ENCODE measurements around the gene TTYH2. TPM values are rescaled to one million over a fixed set of nuclear protein-coding genes. Genes with fewer than 3 reads are reported as not detected.

Gene TTYH2
- polyA plus RNA-seq, 1 experiment = 3.1 TPM

DNA sequence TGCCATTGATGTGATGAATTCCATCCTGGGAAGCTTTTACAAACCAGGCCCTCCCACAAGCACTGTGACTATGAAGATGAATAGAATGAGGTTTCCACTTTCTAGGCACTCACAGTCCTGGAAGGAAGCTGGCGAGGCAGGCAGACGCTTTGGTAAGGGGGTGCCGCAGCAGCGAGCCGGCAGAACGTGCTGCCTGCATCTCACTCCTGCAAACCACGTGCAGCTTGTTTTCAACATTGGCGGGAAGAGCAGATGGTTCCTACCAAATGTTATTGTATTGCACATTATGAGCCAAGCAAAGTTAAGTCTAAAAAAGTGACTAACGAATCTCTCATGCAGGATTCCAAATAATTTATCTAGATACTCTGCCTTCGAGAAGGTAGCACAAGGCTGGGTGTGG lies 57.0 kb downstream of the TTYH2 start:
- no peak for DNase-seq (ENCODE audit: low read depth, low spot score)
- POLR2A ChIA-PET = no interaction called here
- Histone ChIP-seq H3K9me3 (ENCODE audit: control insufficient read depth, insufficient read depth, low read length) (peaks cover 6% of the 10 kb centered on the region; the same call in 1 of the 2 replicates), H3K27ac (ENCODE audit: low read depth, low read length) (no peak overlapping the region), H3K4me3 (ENCODE audit: low read depth, low read length) (no peak overlapping the region), H3K27me3 (ENCODE audit: control insufficient read depth, insufficient read depth, low read length) (peaks cover 5% of the 10 kb centered on the region)
- CTCF ChIA-PET = no interaction called here
- TF ChIP-seq, protein P1, sequence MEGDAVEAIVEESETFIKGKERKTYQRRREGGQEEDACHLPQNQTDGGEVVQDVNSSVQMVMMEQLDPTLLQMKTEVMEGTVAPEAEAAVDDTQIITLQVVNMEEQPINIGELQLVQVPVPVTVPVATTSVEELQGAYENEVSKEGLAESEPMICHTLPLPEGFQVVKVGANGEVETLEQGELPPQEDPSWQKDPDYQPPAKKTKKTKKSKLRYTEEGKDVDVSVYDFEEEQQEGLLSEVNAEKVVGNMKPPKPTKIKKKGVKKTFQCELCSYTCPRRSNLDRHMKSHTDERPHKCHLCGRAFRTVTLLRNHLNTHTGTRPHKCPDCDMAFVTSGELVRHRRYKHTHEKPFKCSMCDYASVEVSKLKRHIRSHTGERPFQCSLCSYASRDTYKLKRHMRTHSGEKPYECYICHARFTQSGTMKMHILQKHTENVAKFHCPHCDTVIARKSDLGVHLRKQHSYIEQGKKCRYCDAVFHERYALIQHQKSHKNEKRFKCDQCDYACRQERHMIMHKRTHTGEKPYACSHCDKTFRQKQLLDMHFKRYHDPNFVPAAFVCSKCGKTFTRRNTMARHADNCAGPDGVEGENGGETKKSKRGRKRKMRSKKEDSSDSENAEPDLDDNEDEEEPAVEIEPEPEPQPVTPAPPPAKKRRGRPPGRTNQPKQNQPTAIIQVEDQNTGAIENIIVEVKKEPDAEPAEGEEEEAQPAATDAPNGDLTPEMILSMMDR (IDR thresholded peaks at IDR 0.05; ENCODE audit: low read depth, low read length) = no peak

DNA sequence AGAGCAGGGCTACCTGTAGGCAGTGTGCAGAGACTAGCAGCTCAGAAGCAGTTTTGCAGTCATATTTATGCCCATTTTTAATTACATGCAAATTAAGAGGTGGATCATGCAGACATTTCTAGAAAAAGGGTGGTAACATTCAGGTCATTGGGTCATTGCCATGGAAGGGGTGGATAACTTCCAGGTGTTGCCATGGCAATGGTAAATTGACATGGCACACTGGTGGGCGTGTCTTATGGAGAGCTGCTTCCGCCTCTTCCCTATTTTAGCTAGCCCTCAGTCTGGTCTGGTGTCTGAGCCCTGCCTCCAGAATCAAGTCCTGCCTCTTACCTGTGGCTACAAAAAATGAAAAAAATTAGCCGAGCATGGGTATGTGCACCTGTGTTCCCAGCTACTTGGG lies 57.9 kb downstream of the TTYH2 start:
- Histone ChIP-seq H3K27me3 (ENCODE audit: control insufficient read depth, insufficient read depth, low read length) (peaks cover 9% of the 10 kb centered on the region), H3K9me3 (ENCODE audit: control insufficient read depth, insufficient read depth, low read length) (peaks cover 6% of the 10 kb centered on the region; the same call in 1 of the 2 replicates), H3K4me3 (ENCODE audit: low read depth, low read length) (no peak overlapping the region), H3K27ac (ENCODE audit: low read depth, low read length) (no peak overlapping the region)
- POLR2A ChIA-PET = no interaction called here
- TF ChIP-seq, protein P1 (IDR thresholded peaks at IDR 0.05; ENCODE audit: low read depth, low read length) = no peak
- DNase-seq (ENCODE audit: low read depth, low spot score) = no peak
- CTCF ChIA-PET = no interaction called here

DNA sequence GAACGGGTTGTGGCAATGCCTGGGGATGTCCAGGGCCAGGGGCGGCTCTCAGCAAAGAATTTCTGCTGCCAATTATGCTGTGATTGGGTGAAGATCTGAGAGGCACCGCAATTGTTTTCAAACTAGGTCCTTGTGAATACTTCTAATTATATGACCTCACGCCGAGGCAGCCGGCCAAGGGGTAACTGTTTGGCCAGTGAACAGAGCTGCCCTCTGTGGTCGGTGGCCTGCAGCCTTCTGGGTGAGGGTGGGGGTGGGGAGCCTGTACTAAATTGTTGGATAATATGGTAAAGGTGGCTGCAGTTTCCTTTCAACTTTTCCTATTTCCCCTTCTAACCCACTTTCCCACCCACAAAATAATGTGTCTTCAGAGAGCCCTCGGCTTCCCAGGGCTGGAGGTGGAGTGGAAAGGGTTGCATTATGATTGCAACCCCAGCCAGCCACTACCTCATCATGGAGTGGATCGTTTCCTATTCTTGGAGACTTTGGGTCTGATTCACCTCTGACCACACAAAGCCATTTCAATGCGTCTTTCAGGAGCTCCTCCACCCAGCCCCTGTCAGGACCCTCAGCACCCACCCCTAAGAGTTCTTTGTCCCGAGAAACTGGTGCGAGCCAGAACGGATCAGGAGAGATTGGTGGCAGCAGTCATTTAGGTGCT lies 58.7 kb downstream of the TTYH2 start:
- Histone ChIP-seq H3K27ac (ENCODE audit: low read depth, low read length) (no peak overlapping the region), H3K9me3 (ENCODE audit: control insufficient read depth, insufficient read depth, low read length) (peaks cover 6% of the 10 kb centered on the region; the same call in 1 of the 2 replicates), H3K4me3 (ENCODE audit: low read depth, low read length) (no peak overlapping the region), H3K27me3 (ENCODE audit: control insufficient read depth, insufficient read depth, low read length) (peaks cover 14% of the 10 kb centered on the region)
- POLR2A ChIA-PET = no interaction called here
- DNase-seq (ENCODE audit: low read depth, low spot score) = no peak
- CTCF ChIA-PET = no interaction called here
- TF ChIP-seq, protein P1 (IDR thresholded peaks at IDR 0.05; ENCODE audit: low read depth, low read length) = no peak

DNA sequence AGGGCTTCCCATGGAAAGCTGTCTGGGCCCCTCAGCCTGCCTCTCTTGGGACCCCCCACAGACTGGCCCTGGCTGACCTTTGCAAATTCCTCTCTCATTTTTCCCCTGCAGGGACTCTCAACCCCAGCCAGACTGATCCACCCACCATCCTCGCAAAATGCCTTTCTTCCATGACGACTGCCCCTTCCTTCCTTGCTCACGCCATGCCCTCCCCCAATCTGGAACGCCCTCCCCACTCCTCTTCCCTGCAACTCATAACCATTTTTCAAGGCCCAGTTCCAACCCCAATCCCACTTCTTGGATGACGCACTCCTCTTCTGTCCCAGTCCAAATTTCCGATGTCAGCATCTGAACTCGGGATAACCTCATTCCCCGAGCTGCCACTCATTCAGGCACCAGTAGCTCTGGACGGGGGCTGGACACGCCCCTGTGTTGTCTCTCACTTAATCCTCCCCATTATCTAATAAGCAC lies 59.4 kb downstream of the TTYH2 start:
- Histone ChIP-seq H3K9me3 (ENCODE audit: control insufficient read depth, insufficient read depth, low read length) (peaks cover 6% of the 10 kb centered on the region; the same call in 1 of the 2 replicates), H3K27ac (ENCODE audit: low read depth, low read length) (no peak overlapping the region), H3K27me3 (ENCODE audit: control insufficient read depth, insufficient read depth, low read length) (peaks cover 17% of the 10 kb centered on the region), H3K4me3 (ENCODE audit: low read depth, low read length) (no peak overlapping the region)
- TF ChIP-seq, protein P1 (IDR thresholded peaks at IDR 0.05; ENCODE audit: low read depth, low read length) = no peak
- ChIA-PET CTCF (no interaction called here), POLR2A (no interaction called here)
- DNase-seq (ENCODE audit: low read depth, low spot score) = no peak

DNA sequence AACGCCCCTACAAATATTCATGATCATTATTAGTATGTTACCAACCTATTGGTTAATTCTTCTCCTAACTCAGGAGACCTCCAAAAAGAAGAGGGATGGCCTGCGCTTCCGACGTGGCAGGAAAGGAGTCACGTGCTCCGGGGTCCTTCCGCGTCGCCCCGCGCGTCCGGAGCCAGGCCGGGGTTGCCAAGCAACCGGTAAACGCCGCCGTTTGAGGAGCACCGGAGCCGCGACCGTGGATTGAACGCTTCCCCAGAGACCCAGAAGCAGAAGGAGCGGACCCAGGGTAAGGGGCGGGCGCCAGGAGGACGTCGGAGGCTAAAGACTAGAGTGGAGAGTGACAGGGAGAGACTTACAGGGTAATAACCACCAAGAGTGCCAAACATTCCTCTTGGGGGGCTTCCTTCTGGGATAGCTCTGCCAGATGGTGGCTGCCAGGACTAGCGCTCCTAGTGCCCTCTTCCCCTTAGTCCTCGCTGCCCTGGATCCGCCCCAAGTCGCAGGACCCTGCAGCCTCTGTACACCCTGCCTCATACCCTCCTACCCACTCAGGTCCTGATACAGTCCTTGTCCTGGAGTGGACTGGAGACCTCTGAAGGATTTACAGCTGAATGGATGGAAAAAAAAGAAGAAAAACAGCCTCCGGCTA lies 60.8 kb downstream of the TTYH2 start, which contains the start of gene DNAI2:
Gene DNAI2 (plus strand): TSS at position 175 of the 649 bp plus-strand sequence. CDS start 7,584 bp downstream, outside the sequence.
- POLR2A ChIA-PET = no interaction called here
- H3K4me3 ChIP-seq (ENCODE audit: low read depth, low read length) = no peak within 1 kb of the TSS
- peaks cover 17% of the 10 kb centered on the region for H3K27me3 ChIP-seq (ENCODE audit: control insufficient read depth, insufficient read depth, low read length)
- no peaks in the 10 kb centered on the region; the same call in 1 of the 2 replicates for H3K9me3 ChIP-seq (ENCODE audit: control insufficient read depth, insufficient read depth, low read length)
- no peak for DNase-seq (ENCODE audit: low read depth, low spot score)
- TF ChIP-seq, protein P1 (IDR thresholded peaks at IDR 0.05; ENCODE audit: low read depth, low read length) = no peak
- CTCF ChIA-PET = no interaction called here
- H3K27ac ChIP-seq (ENCODE audit: low read depth, low read length) = no peak within 1 kb of the TSS

Data from AG04450 (cell line).